GM13976 (cell line): Measurements from ENCODE around the gene GFPT2.

Experiments
- DNase-seq: peaks from one replicate; pipeline ENCODE4 v3.0.0; 2012; ENCODE audit warnings: low spot score
- CTCF ChIP-seq: IDR thresholded peaks from 2 replicates; pipeline ENCODE4 v1.5.1; 2012; ENCODE audit warnings: borderline replicate concordance, mild to moderate bottlenecking; ENCODE audit not compliant: insufficient read depth; ENCODE audit errors: extremely low read depth, missing control alignments, control extremely low read depth
- in situ Hi-C: fragments of 300-500 bp; cut with MboI; formaldehyde crosslinking; loops from one replicate; pipeline ENCODE4 v1.12.0; 2022; ENCODE audit warnings: low sequenced_read_pairs, mixed read lengths, inconsistent platforms; ENCODE audit not compliant: unreplicated experiment

Gene GFPT2

GRCh38 chr5:180365829-180366228 lies 12.7 kb upstream of the GFPT2 start:
- in situ Hi-C loops, result no loop called here
- no peak for TF ChIP-seq CTCF
- no peak for DNase-seq

- no peak for DNase-seq
- TF ChIP-seq CTCF, result no peak
- in situ Hi-C loops, result no loop called here
These were observed 11.2 kb upstream of the GFPT2 start for GRCh38 chr5:180364306-180364856.

GRCh38 chr5:180360078-180360957 lies 7.2 kb upstream of the GFPT2 start:
- DNase-seq, result no peak
- no peak for TF ChIP-seq CTCF
- in situ Hi-C loops, result no loop called here

- DNase-seq, result no peak
- in situ Hi-C loops, result no loop called here
- no peak for TF ChIP-seq CTCF
These were observed 5.6 kb upstream of the GFPT2 start for GRCh38 chr5:180358694-180359093.

- TF ChIP-seq CTCF, result no peak
- in situ Hi-C loops, result no loop called here
- no peak for DNase-seq
These were observed 5.0 kb upstream of the GFPT2 start for GRCh38 chr5:180358179-180358578.

GRCh38 chr5:180354966-180355365 lies 1.8 kb upstream of the GFPT2 start:
- in situ Hi-C loops, result no loop called here
- no peak for TF ChIP-seq CTCF
- no peak for DNase-seq
